HL-60/S4 (cell line): Measurements from ENCODE around the gene PIP5K1B.
"Not testable (repeated sequence)": the region's sequence is repeated elsewhere in the genome, so short reads cannot be mapped to it uniquely, and the experiment has no call there.

Experiments used
- in situ Hi-C: fragments of 300-500 bp; cut with MboI; formaldehyde crosslinking; loops from 2 replicates; pipeline ENCODE4 v1.14.3; 2022; ENCODE audit warnings: low sequenced_read_pairs

Gene PIP5K1B

DNA sequence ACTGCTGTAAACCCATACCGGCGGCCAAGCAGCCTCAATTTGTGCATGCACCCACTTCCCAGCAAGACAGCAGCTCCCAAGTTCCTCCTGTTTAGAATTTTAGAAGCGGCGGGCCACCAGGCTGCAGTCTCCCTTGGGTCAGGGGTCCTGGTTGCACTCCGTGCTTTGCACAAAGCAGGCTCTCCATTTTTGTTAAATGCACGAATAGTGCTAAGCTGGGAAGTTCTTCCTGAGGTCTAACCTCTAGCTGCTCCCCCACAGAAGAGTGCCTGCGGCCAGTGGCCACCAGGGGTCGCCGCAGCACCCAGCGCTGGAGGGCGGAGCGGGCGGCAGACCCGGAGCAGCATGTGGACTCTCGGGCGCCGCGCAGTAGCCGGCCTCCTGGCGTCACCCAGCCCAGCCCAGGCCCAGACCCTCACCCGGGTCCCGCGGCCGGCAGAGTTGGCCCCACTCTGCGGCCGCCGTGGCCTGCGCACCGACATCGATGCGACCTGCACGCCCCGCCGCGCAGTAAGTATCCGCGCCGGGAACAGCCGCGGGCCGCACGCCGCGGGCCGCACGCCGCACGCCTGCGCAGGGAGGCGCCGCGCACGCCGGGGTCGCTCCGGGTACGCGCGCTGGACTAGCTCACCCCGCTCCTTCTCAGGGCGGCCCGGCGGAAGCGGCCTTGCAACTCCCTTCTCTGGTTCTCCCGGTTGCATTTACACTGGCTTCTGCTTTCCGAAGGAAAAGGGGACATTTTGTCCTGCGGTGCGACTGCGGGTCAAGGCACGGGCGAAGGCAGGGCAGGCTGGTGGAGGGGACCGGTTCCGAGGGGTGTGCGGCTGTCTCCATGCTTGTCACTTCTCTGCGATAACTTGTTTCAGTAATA is 330.6 kb downstream of the PIP5K1B start, which contains the start of gene FXN:
TSS of gene FXN (plus strand) at position 315 of the 871 bp plus-strand sequence. CDS start at position 346, 31 bp downstream.
- in situ Hi-C loops: no loop called here

DNA sequence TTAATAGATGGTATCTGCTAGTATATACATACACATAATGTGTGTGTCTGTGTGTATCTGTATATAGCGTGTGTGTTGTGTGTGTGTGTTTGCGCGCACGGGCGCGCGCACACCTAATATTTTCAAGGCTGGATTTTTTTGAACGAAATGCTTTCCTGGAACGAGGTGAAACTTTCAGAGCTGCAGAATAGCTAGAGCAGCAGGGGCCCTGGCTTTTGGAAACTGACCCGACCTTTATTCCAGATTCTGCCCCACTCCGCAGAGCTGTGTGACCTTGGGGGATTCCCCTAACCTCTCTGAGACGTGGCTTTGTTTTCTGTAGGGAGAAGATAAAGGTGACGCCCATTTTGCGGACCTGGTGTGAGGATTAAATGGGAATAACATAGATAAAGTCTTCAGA is 331.3 kb downstream of the PIP5K1B start:
- in situ Hi-C loops: no loop called here

DNA sequence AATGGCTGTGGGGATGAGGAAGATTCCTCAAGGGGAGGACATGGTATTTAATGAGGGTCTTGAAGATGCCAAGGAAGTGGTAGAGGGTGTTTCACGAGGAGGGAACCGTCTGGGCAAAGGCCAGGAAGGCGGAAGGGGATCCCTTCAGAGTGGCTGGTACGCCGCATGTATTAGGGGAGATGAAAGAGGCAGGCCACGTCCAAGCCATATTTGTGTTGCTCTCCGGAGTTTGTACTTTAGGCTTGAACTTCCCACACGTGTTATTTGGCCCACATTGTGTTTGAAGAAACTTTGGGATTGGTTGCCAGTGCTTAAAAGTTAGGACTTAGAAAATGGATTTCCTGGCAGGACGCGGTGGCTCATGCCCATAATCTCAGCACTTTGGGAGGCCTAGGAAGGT is 331.8 kb downstream of the PIP5K1B start:
- in situ Hi-C loops: no loop called here

GRCh38 chr9:69040646-69041045 is 335.6 kb downstream of the PIP5K1B start:
- in situ Hi-C loops: no loop called here

DNA sequence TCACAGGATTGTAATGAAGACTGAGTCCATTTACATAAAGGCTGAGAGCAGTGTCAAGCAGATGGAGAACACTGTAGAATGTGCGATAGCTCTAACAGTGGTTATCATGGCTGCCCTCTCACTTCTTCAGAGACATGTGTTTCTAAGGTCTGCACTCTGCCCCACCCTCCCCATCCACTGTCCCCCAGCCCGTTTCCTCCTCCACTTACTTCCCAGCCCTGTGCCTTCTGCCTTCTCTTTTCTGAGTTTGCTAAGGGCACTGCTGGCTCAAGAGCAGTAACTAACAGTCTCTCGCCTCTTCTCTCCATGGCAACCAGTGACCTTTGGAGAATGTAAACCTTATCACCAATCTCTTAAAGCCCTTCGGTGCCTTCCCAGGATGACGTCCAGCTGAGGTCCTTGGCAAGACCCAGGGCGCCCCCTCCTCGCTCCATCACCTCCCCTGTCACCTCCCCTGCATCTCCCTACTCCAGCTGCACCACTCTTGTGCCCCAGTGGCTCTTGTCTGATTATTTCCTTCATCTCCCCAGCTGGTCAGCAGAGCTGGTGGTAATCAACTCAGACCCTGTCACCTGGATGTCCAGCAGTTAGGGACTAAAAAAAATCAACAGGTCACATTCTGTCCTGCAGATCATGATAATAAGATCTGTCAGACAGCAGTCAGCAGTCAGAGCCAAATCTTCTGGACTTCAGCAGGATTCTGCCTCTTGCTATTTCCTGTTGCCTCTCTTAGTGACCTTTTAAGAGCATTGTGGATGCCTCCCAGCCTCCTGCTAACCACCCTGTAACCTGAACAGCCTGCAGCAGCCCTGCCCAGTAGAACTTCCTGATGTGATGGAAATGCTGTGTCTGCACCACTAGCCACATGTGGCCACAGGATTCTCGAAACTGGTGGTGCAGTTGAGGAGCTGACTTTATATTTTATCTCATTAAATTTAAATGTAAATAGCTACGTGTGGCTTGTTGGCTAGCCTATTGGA is 339.5 kb downstream of the PIP5K1B start:
- in situ Hi-C loops: no loop called here

GRCh38 chr9:69045821-69046220 is 340.8 kb downstream of the PIP5K1B start:
- in situ Hi-C loops: no loop called here

DNA sequence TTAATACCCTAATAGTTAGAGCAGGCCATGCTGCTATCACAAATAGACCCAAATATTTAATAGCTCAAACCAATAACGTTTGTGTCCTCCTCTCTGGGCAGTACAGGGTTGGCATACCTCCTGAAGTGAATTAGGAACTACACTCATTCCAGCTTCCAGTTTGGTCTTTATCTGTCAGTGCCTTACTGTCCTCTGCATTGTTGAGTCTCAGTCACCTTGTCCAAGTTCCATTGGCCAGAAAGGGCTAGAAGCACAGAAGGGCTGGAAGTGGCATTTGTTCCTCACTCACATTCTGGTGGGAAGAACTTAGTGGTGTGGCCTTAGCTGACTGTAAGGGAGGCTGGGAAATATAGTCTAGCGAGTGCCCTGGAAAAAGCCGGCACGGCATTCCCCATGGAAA is 341.7 kb downstream of the PIP5K1B start:
- in situ Hi-C loops: no loop called here

DNA sequence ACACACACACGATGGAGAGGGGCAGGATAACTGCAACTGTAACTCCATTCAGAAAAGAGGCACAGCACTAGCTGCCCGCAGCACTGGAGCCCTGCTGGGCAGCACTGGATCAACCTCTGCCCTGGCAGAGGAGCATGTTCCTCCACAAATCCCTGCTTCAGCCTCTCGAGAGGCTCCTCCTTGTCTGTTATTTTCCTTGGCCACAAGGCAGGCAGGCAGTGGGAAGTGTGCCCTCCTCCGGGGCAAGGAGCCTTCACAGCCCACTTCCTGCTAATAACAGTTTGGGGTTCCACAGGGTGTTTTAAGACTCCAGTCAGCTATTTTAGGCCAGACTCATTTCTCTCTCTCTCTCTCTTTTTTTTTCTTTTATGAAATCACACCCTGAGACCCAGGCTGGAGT is 342.3 kb downstream of the PIP5K1B start:
- in situ Hi-C loops: no loop called here

GRCh38 chr9:69049094-69049493 is 344.1 kb downstream of the PIP5K1B start:
- in situ Hi-C loops: no loop called here

GRCh38 chr9:69050936-69051335 is 345.9 kb downstream of the PIP5K1B start:
- in situ Hi-C loops: not testable (repeated sequence)

DNA sequence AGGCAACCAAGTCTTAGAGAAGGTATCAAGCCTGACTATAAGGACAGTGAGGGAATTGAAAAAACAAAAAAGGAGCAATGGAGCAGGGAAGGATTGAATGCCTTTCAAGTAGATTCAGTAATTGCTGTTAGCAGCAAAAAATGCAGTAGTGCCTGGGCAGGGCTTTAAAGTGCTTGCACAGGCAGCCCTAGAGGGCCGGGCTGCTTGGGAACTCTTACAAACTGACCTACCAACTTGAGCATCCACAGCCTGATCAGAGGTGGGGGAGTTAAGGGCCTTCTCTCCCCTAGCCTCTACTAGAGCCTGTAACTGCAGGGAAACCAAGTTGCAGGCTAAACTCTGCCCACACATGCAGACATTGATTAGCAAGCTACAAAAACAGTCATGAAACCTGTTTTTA is 349.9 kb downstream of the PIP5K1B start:
- in situ Hi-C loops: no loop called here

DNA sequence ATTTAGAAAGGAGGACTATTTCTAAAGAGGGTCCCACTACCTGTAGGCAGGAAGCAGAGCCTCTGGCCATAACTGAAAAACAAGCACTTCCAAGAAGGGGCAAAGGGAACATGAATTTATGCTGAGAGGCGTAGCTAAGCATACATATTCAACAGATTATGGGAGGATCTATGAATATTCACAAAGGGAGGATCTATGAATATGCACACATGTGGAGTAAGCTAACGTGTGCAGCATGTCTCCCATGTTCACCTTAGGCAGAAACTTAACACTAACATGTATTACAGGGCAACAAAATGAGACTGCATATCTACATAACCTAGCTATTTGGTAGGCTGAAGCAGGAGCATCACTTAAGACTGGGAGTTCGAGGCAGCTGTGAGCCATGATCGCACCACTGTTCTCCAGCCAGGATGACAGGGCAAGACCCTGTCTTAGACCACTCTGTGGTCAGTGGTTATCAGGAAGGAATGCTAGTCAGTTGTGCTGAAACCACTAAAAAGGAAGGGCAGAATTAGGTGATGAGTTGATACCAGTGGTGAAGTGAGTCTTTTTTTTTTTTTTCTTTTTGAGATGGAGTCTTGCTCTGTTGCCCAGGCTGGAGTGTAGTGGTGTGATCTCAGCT is 351.3 kb downstream of the PIP5K1B start:
- in situ Hi-C loops: no loop called here

GRCh38 chr9:69058101-69058500 is 353.1 kb downstream of the PIP5K1B start:
- in situ Hi-C loops: no loop called here
